Inferior parietal cortex (tissue), 1 donor: ENCODE measurements around the gene PXMP2.
"Not testable (repeated sequence)": the region's sequence is repeated elsewhere in the genome, so short reads cannot be mapped to it uniquely, and the experiment has no call there.

ENCODE experiments used
- DNase-seq: peaks from one replicate; pipeline ENCODE4 v3.0.0-alpha.2; 2016; ENCODE audit errors: extremely low spot score

PXMP2 gene

DNA sequence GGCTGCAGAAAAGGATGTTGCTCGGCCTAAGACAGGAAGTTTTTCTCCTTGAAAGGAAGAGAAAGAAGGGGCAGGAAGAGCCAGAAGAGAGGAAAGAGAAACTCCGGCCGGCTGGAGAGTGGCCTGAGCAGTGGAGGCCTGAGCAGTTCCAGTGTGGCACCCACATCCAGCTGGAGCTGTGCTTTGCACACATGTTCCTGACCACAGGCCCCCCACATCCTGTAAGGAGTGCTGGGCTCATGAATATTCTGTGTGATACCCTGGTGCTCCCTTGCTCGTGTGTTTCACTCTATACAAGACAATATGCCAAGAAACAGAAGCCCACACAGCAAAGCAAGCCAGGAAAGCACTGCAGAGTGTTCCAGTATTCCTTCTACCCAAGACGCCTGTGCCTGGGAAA is 27.3 kb upstream of the PXMP2 start:
- no peak for DNase-seq

DNA sequence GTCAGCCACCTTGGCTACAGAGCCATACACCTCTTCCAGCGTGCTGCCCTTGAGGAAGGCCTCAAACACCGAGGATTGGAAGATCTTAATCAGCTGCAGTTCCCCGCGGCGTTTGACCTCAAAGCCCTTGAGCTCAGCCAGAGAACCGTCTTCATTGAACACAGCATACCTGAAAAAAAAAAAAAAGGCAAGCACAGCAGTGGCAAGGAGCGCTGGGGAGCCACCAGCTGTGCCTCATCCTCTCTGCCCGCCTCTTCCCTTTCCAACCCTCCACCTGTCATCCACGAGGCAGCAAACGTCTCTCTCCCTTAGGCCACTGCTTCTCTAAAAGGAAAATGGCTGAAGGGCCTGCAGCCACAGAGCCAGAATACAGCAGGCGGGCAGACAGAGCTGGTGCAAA is 26.4 kb upstream of the PXMP2 start:
- DNase-seq, result no peak

DNA sequence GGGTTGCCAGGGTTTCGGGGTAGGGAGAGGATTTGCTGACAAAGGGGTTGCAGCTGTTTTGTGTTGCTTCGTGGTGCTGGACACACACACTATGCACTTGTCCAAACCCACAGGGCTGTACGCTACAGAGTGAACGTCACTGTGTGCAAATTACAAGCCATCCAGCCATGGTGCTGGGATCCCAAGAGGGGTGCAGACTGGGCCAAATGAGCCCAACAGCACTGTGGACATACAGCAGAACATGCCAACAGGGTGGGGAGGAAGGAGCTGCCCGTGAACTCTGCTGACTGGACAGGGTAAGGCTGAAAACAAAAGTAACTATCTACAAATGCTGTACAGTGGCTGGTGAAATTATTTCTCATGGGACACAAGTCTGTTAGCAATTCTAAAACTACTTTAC is 25.4 kb upstream of the PXMP2 start:
- no peak for DNase-seq

DNA sequence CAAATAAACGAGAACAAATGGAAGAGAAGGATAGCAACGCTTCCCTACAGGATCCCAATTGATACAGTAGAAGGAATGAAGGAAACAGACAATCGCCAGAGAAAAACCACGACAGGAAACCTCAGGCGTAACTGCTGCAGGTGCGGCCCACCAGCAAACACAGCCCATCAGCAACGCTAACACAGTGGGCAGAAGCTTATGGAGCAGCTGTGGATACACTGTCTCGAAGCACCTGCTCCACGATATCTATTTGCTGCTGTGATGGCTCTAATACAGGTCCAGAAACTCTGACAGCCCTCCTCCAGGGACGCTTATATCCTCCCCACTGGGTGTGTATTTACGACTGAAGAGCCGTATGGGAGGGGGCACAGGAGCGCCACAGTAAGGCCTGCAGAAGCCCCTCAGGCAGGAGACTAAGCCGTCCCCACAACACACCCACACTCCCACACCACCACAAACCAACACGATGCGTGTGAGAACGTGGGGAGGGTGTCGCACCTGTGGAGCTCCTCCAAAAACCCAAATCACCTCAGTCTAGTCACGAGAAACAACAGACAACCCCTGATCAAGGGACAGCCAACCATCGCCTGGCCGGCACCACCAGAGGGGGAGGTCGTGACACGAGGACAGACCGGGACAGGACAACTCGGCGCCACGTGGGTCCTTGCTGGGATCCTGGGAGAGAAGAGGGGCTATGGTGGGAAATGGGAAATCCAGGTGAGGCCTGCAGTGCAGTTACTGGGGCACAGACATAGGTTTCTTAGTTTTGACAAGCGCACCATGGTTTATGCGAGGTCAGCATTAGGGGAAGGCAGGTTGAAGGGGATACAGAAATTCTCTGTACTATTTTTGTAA is 24.3 kb upstream of the PXMP2 start:
- no peak for DNase-seq

DNA sequence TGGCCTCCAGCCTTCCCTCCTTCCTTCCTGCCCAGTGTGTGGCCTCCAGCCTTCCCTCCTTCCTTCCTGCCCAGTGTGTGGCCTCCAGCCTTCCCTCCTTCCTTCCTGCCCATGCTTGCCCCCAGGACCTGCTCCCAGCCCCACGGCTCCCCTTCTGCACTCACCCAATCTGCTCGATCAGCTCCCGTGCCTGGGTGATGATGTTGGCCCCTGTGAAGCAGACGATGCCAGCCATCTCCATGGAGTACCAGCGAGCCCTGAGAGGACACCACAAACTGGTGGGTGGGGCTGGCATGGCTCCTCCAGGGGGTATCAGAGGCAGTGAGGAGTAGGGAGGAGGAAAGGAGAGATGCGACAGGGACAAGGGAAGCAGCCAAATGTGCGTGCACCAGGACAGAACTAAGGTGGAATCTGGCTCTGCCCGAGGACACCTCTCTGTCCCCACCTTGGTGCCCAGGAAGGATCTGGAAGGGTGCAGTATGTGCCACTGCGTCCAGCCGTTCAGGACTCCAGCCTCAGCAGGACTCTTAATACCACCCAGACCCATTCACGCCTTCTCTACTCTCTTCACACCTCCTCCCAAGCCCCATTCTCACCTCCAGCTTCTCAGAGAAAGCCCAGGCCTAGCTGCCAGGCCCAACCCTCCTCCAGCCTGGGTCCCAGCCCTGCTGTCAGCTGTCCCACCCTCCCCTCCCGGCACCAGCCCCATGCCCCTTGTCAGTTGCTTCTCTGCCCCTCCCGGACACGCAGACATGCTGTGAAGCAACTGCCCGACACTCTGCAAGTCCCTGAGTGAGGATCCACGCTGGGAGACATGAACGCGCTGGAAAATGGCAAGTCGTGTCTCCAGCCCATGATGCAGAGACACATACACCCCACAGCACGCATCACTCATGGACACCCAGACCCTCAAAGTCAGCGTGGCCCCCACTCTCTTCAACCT is 22.9 kb upstream of the PXMP2 start:
- no peak for DNase-seq

DNA sequence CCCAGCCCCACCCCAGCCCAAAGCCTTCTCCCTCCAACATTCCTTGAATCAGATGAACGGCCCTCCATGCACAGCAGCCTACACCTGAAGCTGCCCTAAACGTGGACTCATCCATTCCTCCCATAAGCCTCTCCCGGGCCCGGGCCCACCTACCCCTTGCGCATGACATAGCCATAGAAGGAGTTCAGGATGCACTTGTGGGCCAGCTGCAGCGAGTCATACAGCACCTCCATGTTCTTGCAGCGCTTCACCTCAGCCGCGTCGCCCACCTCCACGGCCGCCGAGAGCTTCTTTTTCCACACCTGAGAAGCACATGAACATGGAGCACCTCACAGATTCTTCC is 22.3 kb upstream of the PXMP2 start:
- no peak for DNase-seq

DNA sequence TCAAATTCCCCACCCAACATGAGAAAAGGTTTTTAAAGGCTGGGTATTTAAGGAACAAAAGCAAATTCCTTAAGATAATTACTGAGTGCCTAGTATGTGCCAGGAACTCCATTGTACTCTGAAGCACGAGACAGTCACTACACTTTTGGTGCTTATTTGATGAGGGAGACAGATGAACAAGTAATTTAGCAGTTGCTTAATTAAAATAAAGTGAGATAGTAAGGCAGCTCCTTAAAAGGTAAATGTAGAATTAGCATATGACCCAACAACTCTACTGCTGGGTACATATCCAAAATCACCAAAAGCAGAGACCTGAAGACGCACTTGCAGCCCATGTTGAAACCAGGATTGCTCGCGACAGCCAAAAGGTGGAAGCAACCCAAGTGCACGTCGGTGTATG is 21.6 kb upstream of the PXMP2 start:
- DNase-seq, result no peak

DNA sequence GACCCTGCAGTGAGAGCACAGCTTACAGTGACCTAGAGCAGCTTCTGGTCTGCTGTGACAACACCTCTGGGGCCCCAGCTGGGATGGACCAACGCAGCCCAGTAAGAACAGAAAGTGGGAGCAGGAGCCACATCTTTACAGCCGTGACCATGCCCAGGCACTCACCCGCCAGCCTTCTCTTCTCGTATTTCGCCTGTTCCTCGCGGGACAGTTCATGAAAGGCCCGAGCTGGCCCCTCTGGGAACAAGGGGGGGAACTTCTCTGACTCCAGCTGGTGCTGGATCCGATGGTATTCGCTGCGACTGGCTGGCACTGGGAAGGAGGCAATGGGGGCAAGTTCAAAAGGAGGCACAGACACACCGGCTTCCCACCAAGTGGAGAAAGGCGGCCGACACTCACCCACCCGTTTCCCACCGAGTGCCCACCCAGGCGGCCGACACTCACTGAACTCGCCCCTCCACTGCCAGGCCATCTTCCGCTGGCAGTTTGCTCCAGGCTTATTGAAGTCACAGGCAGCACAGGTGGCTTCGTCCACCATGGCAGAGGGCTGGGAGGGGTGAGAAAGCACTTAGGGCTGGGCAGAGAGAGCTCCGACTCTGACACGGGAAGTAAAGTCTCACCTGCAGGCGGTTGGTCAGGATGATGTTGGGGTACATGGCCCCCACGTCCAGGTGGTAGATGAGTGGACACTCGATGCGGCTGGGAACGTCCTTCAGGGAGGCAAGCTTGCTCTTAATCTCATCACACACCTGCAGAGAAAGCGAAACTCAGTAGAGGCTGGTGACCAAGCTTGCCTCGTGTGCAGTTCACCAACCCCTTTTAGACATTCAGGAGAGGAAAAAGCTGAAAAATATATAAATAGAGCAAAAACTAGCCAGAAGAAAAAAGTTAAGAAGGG is 18.9 kb upstream of the PXMP2 start:
- DNase-seq, result no peak

DNA sequence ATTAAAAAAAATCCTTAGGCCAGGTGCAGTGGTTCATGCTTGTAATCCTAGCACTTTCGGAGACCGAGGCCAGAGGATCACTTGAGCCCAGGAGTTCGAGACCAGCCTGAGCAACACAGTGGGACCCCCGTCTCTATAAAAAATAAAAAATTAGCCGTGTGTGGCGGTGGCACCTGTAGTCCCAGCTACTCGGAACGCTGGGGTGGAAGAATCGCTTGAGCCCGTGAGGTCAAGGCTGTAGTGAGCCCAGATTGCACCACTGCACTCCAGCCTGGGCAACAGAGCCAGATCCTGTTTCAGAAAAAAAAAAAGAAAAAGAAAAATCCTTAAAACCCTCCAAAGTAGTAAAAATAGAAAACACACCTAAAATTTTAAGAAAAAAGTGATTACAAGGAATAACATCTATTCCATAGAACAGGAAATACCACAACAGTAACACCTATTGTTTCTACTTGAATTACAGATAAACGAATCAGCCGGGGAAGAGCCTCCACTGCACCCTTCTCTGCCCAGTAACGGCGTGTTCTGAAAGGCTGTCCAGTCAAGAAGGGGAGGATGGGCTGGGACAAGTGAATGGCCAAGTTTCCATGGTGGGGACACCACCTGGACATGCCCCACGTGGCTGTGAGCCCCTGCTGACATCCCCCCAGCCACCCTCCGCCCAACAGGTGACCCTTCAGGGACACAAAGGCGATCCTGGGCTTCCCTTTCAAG is 18.1 kb upstream of the PXMP2 start:
- DNase-seq, result no peak

DNA sequence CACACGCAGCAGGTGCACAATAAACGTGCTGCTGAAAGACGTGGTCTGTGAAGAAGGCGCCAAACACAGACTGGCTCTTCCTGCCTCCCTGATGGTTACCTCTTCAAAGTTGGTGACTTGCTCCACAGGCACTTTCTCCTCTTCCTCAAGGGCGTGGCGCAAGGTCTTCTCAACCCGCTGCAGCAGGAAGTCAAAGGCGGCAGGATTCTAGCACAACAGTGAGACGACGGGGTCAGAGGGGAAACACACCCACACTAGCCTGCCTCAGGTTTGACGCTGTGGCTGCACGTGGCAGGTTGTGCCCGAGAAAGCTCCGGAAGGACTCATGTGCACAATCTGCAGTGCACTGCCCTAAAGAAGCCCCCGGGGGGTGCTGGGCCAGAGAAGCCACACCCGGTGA is 15.3 kb upstream of the PXMP2 start:
- no peak for DNase-seq

DNA sequence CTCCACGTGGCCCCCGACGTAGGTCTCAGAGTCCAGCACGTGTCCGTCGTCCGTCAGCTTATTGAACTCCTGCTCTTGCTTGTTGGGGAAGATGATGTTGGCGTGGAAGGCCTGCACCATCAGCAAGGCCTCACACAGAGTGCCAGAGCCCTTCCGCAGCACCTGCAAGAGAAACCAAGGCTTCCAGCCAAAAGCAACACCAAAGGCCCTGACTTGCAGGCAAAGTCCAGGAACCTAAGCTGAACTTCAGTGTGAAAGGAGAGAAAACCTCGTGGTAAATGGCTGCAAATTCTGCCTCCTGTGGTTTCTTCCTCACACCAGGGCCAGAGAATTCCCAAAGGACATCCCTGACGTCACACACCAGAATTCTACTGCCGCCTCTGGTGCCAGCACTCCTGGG is 14.7 kb upstream of the PXMP2 start:
- DNase-seq, result no peak

DNA sequence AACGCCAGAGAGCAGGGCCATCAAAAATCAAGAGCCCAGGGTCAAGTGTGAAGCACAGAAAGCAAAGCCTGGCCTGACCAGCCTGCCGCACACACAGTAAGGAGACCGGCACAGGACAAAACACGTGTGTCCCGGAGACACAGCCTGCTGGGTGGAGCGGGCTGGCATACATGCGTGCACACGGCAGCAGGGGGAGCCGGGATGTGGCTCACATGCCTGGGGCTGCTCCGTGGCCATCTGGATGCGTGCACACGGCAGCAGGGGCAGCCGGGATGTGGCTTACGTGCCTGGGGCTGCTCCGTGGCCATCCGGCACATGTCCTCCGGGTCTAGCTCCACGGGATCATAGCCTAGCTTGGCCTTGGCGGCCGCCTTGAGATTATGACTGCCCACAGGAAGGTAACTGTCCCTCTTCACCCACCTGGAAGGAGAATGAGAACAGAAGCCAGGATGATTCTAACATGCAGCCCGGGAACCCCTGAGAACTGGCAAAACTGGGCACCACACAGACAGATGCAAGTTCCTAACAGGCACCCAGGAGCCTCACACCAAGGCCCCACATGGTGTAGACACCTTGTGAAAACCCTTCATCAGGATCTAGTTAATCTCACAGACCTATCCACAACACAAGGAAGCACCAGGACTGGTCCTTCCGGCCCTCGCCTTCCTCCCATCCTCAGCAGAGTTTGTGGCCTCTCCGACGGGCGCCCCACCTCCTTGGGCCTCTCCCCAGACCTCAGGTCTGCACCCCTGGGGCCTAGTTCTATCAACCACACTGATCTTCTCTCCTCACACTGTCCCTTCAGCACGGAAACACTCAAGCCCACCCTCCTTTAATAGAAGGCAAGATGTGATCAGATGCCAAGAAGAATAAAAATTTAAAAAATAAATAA is 13.9 kb upstream of the PXMP2 start:
- DNase-seq, result no peak

DNA sequence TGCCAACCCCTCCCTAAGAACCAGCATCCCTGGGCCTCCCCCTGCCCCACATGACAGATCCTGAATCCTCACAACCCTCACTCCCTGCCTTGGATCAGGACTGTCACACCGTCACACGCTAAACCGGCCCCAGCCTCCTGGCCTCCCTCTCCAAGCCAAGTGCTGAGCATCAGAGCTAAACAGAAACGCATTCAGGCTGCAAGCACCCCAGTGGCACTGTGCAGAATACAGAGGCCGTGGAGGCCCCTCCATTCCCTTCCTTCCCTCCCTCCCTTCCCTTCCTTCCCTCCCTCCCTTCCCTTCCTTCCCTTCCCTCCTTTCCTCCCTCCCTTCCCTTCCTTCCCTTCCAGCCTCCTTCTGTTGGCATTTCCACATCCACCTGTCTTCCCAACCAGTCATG is 12.8 kb upstream of the PXMP2 start:
- no peak for DNase-seq

DNA sequence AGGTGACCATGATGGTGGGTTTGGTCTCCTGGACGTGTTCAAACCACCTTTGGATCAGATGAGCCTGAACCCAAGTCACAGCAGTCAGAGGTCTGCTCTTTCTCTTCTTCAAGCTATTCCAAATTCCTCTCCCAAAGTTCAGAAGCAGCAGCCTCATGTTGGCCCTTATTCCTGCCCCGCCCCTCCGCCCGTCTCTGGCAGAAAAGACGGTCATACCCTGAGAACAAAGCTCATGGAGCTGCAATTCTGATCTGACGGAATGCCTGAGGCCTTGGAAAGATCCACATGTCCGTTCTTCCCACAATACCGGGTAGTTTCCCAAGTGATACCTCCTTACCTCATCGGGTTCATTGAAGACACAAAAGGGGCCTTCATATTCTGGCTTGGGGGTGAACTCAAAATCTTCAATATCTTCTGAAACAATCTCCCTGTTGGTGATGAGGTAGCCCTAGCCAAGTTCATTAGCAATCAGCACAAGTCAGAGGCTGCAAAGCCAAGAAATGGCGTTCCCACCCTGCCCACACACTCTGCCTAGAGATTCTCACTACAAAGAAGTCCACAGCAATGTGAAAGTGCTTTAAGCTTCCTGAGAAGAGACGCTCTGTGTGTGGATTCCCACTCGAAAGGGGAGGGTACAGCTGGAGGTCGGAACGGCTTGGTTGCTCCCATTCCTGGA is 11.5 kb upstream of the PXMP2 start:
- no peak for DNase-seq

DNA sequence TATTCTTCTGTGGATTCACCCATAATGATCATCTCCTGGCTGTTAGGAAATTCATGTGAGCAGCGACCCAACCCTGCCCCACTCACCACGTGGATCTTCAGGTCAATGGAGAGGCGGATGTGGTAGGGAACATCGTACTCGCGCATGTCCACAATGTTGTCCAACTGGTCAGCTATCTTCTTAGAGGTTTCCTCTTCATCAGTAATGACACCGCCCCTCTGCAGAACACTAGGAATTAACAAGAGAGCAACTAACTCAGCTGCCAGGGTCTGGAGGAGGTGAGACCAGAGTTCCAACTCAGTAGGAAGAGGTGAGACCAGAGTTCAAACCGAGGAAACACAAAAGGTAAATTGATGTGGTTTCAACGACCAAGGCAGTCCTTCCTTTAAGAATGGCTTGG is 9.9 kb upstream of the PXMP2 start:
- DNase-seq, result no peak

DNA sequence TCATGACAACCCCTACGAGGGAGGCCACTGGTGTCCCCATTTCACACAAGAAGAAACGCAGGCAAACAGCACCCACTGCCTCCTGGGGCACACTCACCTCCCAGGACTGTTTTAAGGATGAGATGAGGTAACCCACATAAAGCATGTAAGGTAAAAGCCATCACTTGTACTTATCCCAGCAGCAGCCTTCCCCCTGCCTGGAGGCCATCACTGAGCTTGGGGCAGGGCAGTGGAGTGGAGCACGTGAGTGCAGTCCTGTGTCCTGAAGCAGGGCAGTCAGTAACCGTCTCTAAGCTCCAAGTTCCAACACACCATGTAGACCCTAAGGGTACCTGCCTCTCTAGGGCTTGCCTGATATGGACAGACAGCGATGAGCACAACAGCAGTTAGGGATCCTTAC is 2.0 kb upstream of the PXMP2 start:
- no peak for DNase-seq

DNA sequence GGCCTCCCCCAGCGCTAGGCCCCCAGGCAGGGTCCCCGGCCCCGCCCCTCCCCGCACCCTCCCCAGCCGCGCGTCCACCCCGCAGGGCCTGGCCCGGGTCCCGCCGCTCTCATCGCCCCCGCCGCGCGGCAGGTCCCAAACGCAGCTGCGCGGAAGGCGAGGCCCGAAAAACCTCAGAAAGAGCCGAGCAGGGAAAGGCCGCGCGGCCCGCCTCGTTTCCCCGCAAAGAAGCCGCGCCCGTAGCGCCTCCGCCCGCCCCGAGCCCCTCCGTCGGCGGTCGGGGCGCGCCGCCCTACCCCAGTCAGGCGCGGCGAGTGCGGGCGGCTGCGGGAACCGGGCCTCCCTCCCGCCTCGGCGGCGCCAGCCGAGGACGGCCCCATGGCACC is 569 bp upstream of the PXMP2 start:
- DNase-seq, result no peak

DNA sequence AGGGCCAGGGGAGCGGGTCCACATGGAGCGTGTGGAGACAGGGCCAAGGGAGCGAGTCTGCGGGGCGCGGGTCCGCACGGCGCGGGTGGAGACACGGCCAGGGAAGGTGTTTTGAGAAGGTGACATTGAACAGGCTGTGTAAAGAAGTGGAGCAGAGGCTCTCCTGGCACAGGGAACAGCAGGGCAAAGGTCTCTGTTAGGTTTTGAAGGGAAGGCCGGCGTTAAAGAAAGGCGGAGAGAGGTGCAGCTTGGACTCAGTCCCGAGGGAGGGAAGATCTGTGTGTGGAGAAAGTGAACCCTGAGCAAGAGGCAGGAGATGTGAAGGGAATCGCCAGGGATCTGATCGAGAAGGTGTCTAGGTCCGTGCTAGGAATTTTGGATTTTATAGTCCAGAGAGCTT is 1.8 kb downstream of the PXMP2 start:
- DNase-seq, result no peak

DNA sequence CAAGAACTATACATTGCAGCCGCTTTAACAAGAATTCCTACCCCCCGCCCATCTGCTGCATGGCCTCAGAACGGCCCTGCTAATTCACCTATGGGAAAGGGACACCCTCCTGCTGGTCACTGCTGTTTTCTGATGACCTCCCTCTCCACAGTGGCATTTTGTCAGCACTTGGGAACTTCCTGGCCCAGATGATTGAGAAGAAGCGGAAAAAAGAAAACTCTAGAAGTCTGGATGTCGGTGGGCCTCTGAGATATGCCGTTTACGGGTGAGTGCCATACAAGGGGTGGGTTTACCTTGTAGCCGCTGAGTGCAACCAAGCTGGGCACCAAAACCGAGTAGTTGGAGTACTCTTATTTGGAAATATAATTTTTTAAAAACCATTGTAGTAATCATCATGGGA is 2.7 kb downstream of the PXMP2 start:
- no peak for DNase-seq

DNA sequence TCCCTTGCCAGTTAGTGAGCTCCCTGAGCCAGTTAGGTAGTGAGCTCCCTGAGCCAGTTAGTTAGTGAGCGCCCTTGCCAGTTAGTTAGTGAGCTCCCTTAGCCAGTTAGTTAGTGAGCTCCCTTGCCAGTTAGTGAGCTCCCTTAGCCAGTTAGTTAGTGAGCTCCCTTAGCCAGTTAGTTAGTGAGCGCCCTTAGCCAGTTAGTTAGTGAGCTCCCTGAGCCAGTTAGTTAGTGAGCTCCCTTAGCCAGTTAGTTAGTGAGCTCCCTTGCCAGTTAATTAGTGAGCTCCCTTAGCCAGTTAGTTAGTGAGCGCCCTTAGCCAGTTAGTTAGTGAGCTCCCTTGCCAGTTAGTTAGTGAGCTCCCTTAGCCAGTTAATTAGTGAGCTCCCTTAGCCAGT is 4.6 kb downstream of the PXMP2 start:
- not testable (repeated sequence) for DNase-seq
